HG02759 (cell line): ENCODE data around the gene IL22RA2.
A peak's percentile ranks its signal among the peaks of the same experiment; 100 is the strongest.
"Not testable (repeated sequence)": the region's sequence is repeated elsewhere in the genome, so short reads cannot be mapped to it uniquely, and the experiment has no call there.

Experiments used
- ATAC-seq: cut with Tn5 transposase; IDR thresholded peaks from one replicate; pipeline ENCODE4 v1.9.1; 2021; ENCODE audit warnings: mild to moderate bottlenecking, moderate library complexity; ENCODE audit not compliant: unreplicated experiment

Gene IL22RA2

GRCh38 chr6:137173501-137173900 is at the start of gene IL22RA2:
IL22RA2 (minus strand) TSS chr6:137173644; CDS start chr6:137161749, 11,895 bp downstream.
- no peak for ATAC-seq

GRCh38 chr6:137222381-137222780 is 48.9 kb upstream of the IL22RA2 start:
- no peak for ATAC-seq

GRCh38 chr6:137219664-137220252 is 46.3 kb upstream of the IL22RA2 start:
- no peak for ATAC-seq

GRCh38 chr6:137218917-137219663 is 45.6 kb upstream of the IL22RA2 start, which contains the start of gene IFNGR1:
IFNGR1 (minus strand) TSS chr6:137219385; CDS start chr6:137219327, 58 bp downstream.
- peak; percentile 92 for ATAC-seq

- peak; percentile 35 for ATAC-seq
These were observed 45.1 kb upstream of the IL22RA2 start for GRCh38 chr6:137218473-137218916.

- no peak for ATAC-seq
These were observed 44.5 kb upstream of the IL22RA2 start for GRCh38 chr6:137217801-137218472.

GRCh38 chr6:137216875-137217553 is 43.6 kb upstream of the IL22RA2 start:
- ATAC-seq = no peak

- ATAC-seq = no peak
These were observed 42.7 kb upstream of the IL22RA2 start for GRCh38 chr6:137216106-137216505.

GRCh38 chr6:137215630-137216029 is 42.2 kb upstream of the IL22RA2 start:
- not testable (repeated sequence) for ATAC-seq

GRCh38 chr6:137214931-137215330 is 41.5 kb upstream of the IL22RA2 start:
- no peak for ATAC-seq

GRCh38 chr6:137213813-137214212 is 40.4 kb upstream of the IL22RA2 start:
- no peak for ATAC-seq

- ATAC-seq = no peak
These were observed 39.9 kb upstream of the IL22RA2 start for GRCh38 chr6:137213331-137213740.

- no peak for ATAC-seq
These were observed 38.5 kb upstream of the IL22RA2 start for GRCh38 chr6:137211910-137212309.

GRCh38 chr6:137210903-137211302 is 37.5 kb upstream of the IL22RA2 start:
- ATAC-seq = no peak

- ATAC-seq = no peak
These were observed 34.8 kb upstream of the IL22RA2 start for GRCh38 chr6:137208279-137208678.

- ATAC-seq = not testable (repeated sequence)
These were observed 34.0 kb upstream of the IL22RA2 start for GRCh38 chr6:137207457-137207856.

- no peak for ATAC-seq
These were observed 33.1 kb upstream of the IL22RA2 start for GRCh38 chr6:137206577-137206976.

GRCh38 chr6:137203256-137203655 is 29.8 kb upstream of the IL22RA2 start:
- no peak for ATAC-seq

GRCh38 chr6:137202078-137202477 is 28.6 kb upstream of the IL22RA2 start:
- no peak for ATAC-seq

- ATAC-seq = no peak
These were observed 27.6 kb upstream of the IL22RA2 start for GRCh38 chr6:137201006-137201405.

GRCh38 chr6:137200288-137200687 is 26.8 kb upstream of the IL22RA2 start:
- no peak for ATAC-seq
